ENCODE data around the gene APOA1. TPM values are rescaled to one million over a fixed set of nuclear protein-coding genes. Genes with fewer than 3 reads are reported as not detected.
A peak's percentile ranks its signal among the peaks of the same experiment; 100 is the strongest.

The APOA1 gene
- total and polyA plus RNA-seq, 10 of the 15 experiments (the other 5 are each of a cell fraction or from before 2014, with no cell fraction given) = 0.10 to 2.4 (median 0.24) TPM; not detected in 3

DNA sequence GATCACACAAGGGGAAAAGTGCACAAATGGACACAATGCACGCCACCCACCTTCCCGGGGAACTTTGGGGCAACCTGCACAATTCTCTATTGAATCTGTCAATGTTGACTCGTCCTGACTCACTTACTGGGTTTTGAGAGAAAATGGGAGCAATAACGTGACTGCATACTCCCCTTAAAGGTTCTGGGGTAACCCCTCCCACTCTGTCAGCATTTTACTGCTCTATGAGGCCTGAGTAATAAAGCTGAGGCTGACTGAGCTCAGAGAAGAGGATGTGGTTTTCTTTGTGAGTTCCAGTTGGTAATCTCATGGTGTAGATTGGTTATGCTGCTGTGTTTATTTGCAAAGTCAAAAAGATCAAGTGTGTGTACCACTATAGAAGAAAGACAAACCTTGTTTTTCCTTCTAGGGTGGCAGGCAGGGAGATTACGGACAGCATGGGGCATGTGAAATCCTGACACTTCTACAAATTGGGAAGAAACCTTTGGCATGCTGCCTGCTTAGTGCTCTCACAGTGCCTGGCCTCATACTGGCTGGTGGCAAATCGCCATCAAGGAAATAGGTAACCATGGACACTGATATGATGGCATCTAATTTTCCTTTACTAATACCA is 16.1 kb upstream of the APOA1 start (continued):
- TF ChIP-seq, protein P1, sequence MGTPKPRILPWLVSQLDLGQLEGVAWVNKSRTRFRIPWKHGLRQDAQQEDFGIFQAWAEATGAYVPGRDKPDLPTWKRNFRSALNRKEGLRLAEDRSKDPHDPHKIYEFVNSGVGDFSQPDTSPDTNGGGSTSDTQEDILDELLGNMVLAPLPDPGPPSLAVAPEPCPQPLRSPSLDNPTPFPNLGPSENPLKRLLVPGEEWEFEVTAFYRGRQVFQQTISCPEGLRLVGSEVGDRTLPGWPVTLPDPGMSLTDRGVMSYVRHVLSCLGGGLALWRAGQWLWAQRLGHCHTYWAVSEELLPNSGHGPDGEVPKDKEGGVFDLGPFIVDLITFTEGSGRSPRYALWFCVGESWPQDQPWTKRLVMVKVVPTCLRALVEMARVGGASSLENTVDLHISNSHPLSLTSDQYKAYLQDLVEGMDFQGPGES (IDR thresholded peaks at IDR 0.05) = no peak
- TF ChIP-seq RB1 (IDR thresholded peaks at IDR 0.05; ENCODE audit: borderline replicate concordance) = no peak
- TF ChIP-seq STAT3 (IDR thresholded peaks at IDR 0.05; ENCODE audit: low read depth, low read length) = 0 out of 2 replicates have a peak, but pooled peaks have one; percentile 34
- no peak for TF ChIP-seq CTCF (IDR thresholded peaks at IDR 0.05 in 2 of 3, conservative IDR thresholded peaks at IDR 0.05 in 1 of 3; ENCODE audit: control insufficient read depth in 2 of 3, extremely low read depth in 1 of 3, insufficient read depth in 1 of 3, low read depth in 3 of 3, low read length in 3 of 3)
- peak; percentile 49 for TF ChIP-seq JUNB (IDR thresholded peaks at IDR 0.05)
- TF ChIP-seq KDM1A (IDR thresholded peaks at IDR 0.05; ENCODE audit: borderline replicate concordance) = no peak
- no peak for TF ChIP-seq ZNF24 (IDR thresholded peaks at IDR 0.05)
- TF ChIP-seq CHD2 (IDR thresholded peaks at IDR 0.05; ENCODE audit: borderline replicate concordance, low read depth, low read length) = no peak
- TF ChIP-seq FOXM1 (IDR thresholded peaks at IDR 0.05; ENCODE audit: low read depth, low read length) = no peak; the same call in 1 of the 2 replicates
- TF ChIP-seq, protein P2, sequence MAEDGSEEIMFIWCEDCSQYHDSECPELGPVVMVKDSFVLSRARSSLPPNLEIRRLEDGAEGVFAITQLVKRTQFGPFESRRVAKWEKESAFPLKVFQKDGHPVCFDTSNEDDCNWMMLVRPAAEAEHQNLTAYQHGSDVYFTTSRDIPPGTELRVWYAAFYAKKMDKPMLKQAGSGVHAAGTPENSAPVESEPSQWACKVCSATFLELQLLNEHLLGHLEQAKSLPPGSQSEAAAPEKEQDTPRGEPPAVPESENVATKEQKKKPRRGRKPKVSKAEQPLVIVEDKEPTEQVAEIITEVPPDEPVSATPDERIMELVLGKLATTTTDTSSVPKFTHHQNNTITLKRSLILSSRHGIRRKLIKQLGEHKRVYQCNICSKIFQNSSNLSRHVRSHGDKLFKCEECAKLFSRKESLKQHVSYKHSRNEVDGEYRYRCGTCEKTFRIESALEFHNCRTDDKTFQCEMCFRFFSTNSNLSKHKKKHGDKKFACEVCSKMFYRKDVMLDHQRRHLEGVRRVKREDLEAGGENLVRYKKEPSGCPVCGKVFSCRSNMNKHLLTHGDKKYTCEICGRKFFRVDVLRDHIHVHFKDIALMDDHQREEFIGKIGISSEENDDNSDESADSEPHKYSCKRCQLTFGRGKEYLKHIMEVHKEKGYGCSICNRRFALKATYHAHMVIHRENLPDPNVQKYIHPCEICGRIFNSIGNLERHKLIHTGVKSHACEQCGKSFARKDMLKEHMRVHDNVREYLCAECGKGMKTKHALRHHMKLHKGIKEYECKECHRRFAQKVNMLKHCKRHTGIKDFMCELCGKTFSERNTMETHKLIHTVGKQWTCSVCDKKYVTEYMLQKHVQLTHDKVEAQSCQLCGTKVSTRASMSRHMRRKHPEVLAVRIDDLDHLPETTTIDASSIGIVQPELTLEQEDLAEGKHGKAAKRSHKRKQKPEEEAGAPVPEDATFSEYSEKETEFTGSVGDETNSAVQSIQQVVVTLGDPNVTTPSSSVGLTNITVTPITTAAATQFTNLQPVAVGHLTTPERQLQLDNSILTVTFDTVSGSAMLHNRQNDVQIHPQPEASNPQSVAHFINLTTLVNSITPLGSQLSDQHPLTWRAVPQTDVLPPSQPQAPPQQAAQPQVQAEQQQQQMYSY (CRISPR knock-in tag; IDR thresholded peaks at IDR 0.05) = no peak
- TF ChIP-seq CUX1 (IDR thresholded peaks at IDR 0.05; ENCODE audit: insufficient replicate concordance, low read depth, low read length) = no peak
- no peak for TF ChIP-seq MYC (IDR thresholded peaks at IDR 0.05; ENCODE audit: insufficient read depth, insufficient read length, insufficient replicate concordance, low read length, severe bottlenecking)
- TF ChIP-seq MTA2 (IDR thresholded peaks at IDR 0.05; ENCODE audit: low read depth) = peak; percentile 66
- TF ChIP-seq, protein P3, sequence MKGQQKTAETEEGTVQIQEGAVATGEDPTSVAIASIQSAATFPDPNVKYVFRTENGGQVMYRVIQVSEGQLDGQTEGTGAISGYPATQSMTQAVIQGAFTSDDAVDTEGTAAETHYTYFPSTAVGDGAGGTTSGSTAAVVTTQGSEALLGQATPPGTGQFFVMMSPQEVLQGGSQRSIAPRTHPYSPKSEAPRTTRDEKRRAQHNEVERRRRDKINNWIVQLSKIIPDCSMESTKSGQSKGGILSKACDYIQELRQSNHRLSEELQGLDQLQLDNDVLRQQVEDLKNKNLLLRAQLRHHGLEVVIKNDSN (IDR thresholded peaks at IDR 0.05; ENCODE audit: borderline replicate concordance, extremely low read length, insufficient read depth, low read depth, low read length) = no peak
- TF ChIP-seq NFYA (IDR thresholded peaks at IDR 0.05; ENCODE audit: borderline replicate concordance, low read depth, low read length) = no peak
- peak; percentile 63; the same call in 1 of the 2 replicates for TF ChIP-seq CREM (IDR thresholded peaks at IDR 0.05; ENCODE audit: low read depth)
